Activated CD4-positive, alpha-beta T cell treated with anti-CD3 and anti-CD28 coated beads, Interleukin-2, amount 50 U/mL, for 48 hours (primary cell): ENCODE results near the gene PARVG.

Experiments
- DNase-seq, 2 experiments: peaks; one replicate each; pipeline ENCODE4 v3.0.0-alpha.2; 2020

The PARVG gene

DNA sequence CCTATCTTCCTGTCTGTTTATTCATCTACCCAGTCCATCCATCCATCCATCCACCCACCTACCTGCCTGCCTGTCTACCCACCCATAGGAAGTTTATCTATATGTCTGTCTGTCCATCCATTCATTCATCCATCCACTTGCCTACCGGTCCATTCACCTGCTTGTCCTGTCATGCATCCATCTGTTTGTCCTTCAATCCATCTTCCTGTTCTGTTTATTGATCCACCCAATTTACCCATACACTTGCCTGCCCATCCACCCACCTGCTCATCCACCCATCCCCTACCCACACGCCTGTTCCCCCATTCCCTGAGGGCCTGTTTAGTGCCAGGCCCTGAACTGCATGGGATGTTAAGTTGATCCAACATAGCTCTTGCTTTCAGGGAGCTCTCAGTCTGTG, 18.4 kb downstream of the PARVG start:
- DNase-seq: no peak

DNA sequence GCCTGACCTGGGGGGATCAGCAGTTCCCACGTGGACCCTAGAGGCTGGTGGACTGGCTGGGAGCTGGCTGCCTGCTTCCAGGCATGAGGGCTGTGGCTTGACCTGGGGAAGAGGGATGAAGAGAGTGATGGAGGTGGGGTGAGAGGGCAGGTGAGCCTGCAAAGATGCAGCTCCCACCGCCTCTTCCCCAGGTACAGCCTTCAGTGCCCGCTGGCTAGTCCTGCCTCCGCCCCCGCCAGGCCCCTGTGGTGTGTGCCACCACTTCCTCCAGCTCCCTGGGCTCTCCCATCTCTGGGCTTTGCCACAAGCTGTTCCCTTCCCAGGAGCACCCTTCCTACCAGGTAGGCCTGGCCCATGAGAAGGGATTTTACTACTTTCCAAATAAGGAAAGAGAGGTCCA, 19.1 kb downstream of the PARVG start:
- DNase-seq: no peak

DNA sequence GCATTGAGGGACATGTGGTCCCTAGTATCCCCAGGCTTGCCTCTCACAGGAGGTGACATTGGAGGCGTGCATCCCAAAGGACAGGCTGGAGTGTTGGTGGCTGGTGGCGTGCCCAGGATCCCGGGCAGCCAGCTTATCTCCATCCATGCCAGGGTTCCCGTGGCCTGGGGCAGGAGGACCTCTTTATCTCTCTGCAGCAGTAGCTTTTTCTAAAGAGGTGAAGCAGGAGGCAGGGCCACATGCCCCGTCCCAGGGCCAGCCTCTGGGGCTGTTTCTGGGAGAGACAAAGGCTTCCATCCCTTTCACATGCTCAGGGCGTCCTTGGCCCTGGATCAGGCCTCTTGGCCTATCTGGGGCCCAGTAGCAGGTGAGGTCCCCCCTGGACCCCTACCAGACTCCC, 19.7 kb downstream of the PARVG start:
- DNase-seq: no peak

DNA sequence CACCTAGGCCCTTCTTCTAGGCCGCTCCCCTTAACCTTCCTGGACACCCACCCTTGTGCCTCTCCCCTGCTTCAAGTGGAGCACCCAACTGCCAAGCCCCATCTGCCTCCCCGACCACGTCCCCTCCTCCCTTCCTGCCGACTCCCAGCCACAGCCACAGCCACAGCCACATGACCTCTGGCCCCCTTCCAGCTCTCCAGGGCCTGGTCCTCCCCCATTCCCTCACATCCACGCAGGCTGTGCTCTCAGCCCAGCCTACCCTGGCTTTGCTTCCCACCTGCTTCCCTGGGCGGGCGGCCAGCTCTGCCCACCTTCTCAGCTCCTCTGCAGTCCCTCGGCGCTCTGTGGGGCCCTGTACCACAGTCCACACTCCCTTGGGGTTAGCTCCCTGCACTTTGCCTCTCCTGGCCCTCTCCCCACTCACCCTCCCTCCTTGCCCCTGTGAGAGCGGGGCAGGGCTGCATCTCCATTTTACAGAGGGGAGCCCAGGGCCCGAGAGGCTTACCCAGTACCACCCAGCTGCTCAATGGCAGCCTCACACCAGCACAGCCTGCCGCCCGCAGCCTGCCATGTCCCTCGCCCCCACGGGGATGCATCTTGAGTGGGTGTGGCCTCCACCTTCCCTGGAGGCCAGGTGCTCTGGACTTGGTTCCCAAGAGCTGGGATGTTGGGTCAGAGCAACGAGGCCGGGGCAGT, 20.3 kb downstream of the PARVG start:
- DNase-seq: no peak

DNA sequence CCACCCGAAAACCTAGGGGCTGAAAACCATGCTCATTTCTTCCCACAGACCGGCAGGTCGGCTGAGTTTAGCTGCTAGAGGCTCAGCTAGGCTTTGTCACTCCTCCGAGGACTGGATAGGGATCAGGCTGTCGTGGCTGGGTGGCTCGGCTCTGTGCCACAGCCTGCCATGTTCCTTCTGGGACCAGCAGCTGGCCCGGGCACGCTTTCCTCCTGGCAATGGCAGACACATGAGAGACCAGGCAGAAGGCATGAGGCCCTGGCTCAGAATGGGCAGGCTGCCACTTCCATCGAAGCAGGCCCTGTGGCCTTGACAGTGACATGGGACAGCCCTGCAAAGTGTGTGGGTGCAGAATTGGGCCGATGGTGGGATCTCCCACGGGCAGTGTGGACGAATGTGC, 20.9 kb downstream of the PARVG start:
- no peak for DNase-seq

DNA sequence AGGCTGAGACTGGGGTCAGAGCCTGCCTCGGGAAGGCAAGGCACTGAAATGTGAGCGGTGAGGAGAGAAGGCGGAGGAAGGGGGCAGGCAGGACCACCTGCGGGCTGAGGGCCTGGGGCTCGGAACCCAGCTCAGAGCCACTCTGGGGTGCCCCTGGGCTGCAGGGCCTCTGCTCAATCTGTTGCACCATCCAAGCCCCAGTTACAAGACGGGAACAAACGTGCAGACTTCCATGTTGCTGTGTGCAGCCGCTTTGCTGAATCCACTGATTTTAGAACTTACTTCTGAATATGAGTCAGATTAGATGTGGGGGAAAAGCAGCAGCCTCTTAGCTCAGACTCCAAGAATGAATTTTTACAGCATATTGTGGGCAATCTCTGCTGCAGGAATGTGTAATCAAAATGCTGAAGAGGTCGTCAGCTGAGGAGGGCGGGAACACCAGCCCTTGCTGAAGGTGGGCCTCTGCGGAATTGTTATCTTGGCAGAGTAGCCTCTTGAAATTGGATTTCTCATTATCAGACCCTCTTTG, 21.6 kb downstream of the PARVG start:
- no peak for DNase-seq

DNA sequence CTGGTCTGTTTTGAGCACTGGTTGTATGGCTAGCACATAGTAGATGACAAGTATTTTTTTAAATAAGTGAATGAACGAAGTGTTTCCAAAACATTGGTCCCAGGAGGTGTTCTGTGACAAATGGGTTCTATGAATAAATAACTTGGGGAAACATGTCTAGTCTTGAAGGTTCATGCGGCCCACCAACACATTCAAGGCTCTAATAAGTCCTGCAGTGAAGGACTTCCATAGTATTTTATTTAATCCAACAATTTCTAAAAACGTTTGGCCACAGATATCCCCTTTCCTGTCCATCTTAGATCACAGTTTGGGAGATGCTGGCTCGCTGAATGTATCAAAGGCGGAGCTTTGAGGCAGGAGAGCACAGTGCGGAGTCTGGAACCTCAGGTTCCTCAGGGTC, 22.5 kb downstream of the PARVG start:
- DNase-seq: no peak

DNA sequence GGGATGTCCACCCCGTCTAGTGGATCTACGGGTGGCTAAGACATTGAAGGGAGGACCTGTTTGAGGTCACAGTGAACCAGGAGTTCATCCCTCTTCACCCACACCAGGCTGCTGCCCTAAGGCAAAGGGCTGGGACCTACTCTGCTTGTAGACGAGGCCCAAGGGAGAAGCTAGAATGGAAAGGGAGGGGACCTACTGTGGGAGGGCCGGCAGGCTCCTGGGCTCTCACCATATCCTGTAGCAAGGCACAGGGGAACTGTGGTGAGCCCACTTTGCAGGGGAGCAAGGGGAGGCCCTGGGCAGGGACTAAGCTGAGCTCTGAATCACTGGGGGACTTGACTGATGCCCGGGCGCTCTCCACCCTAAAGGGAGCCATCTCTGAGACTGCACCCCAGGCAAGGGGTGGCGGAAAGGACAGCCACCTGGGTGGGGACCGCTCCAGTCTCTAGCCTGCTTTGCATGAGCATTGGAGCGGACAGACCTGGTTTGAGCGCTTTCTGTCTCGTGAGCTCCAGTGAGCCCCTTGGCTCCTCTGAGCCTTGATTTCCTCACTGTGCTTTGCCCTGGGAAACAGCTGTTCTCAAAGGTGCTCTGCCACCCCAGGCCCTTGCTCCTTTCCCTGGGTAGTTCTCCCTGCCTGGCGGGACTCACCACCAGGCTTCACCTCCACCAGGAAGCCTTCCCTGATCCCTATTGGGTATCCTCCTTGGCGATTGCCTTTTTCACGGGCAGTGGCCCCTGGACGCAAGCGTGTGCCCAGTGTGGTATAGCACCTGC, 24.2 kb downstream of the PARVG start:
- DNase-seq: no peak

DNA sequence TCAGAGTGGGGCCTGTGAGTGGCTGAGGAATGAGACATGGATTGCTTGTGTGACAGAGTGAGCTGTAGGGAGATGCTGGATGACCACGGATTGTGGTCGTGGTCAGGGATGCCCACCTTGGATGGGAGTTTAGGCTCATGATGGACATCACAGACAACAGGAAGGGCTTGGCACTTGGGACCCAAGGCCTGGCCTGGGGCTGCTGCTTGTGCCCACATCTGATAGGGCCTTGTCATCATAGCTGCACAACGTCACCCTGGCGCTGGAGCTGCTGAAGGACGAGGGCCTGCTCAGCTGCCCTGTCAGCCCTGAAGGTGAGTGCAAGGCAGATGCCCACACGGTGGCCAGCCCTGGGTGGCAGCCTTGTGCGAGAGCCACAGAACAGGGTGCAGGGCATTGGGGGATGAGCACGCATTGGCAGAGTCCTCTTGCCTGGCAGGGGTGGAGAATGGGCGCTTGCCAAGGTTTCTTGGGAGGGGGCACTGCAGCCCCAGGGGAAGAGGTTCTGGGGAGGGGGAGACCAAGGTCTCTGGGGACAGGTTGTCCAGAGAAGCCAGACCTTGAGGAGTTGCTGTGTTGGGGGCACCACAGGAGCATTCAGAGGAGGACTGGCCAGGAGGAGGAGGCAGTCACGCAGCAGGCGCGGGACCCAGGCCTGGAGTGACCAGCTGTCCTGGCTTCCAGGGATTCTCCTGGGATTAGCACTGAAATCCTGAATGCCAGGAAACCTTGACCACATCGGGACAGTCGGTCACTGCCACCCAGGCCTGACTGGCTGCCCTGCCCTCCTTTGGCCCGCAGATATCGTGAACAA, 25.0 kb downstream of the PARVG start:
- no peak for DNase-seq

DNA sequence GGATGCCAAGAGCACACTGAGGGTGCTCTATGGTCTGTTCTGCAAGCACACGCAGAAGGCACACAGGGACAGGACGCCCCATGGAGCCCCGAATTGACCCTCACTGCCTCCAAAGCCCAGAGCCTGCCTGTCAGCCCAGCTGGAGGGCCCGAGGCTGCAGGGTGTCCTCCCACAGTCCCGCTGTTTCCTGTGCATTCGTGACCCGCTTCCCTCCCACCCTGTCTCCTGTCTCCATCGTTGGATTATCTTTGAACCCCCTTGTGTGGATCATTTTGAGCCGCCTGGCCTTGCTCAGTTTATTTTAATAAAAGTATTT, 25.6 kb downstream of the PARVG start:
- no peak for DNase-seq

DNA sequence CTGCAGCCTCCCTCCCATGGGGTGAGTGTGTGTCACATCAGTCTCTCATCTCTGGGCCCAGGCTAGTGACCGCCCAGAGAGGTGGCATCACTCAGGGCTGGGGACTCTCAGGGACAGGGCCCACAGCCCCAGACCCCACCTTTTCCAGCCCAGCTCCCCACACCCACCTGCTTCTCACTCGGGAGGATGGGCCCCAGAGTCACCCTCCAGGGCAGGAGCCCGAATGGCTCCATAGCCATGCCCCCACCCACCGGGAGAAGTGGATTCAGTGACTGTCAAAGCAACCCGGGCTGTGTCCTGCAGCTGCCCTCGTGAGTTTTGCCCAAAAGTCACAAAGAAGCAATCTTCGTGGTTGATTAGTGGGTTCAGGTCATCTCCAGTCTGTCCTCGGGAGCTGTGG, 26.0 kb downstream of the PARVG start:
- no peak for DNase-seq

DNA sequence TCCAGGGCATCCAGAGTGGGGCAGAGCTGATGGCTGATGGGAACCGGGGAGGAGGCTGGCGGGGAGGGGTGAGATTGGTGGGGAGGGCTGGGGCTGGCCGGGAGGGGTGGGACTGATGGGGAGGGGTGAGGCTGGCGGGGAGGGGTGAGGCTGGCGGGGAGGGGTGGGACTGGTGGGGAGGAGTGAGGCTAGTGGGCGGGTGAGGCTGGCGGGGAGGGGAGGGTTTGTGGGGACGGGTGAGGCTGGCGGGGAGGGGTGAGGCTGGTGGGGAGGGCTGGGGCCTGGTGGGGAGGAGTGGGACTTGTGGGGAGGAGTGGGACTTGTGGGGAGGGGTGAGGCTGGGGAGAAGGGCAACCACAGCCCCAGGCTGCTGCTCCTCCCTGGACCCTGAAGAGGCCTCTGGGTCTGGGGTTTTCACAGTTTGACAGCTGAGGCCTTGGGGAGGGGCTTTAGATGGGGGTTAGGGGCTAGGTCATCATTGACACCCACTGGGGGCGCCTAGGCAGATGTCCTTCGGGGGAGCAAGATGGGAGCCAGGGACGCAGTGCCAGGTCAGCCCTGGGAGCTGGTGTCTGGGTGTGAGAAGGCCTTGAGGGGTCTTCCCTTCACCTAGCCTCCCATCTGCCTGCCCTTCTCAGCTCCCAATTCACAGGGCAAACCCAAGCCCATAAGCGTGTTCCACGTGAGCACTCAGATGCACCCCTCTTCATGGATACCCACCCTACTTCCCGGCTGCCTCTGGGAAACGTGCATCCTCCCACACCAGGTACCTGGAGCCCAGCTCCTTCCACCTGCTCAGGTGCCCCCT, 26.7 kb downstream of the PARVG start:
- DNase-seq: no peak

DNA sequence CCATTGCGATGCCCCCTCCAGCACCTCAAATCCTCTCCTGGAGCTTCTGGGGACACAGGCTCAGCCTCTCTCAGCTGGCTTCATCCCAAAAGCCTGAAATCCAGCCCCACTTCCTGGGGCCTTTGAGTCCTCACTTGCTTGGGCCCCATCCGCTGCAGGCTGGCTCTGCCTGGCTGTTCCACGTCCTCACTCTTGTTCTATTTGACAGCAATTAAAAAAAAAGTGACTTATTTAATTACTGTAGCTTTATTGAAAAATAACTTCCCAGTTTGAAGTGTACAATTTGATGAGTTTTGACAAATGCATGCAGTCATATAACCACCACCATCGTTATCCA, 27.2 kb downstream of the PARVG start:
- no peak for DNase-seq

DNA sequence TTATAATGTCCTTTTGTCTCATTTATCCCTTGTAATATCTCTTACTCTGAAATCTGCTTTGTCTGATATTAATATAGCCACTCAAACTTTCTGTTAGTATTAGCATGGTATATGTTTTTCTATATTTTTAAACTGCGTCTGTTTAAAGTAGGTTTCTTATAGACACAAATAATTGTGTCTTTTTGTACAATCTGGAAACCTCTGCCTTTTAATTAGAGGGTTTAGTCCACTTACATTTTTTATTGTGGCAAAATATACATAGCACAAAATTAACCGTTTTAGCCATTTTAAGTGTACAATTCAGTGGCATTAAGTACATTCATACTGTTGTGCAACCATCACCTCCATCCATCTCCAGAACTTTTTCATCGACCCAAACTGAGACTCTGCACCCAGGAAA, 28.6 kb downstream of the PARVG start:
- DNase-seq: no peak

DNA sequence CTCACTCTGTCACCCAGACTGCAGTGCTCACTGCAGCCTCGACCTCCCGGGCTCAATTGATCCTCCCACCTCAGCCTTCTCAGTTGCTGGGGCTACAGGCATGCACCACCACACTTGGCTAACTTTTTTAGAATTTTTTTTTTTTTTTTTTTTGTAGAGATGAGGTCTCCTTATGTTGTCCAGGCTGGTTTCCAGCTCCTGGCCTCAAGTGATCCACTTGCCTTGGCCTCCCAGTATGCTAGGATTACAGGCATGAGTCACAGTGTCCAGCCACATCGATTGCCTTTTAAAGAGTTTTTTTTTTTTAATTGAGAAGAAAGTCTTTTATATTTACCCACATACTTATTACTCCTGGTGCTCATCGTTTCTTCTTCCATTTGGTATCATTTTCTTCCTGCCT, 30.0 kb downstream of the PARVG start:
- DNase-seq: no peak

DNA sequence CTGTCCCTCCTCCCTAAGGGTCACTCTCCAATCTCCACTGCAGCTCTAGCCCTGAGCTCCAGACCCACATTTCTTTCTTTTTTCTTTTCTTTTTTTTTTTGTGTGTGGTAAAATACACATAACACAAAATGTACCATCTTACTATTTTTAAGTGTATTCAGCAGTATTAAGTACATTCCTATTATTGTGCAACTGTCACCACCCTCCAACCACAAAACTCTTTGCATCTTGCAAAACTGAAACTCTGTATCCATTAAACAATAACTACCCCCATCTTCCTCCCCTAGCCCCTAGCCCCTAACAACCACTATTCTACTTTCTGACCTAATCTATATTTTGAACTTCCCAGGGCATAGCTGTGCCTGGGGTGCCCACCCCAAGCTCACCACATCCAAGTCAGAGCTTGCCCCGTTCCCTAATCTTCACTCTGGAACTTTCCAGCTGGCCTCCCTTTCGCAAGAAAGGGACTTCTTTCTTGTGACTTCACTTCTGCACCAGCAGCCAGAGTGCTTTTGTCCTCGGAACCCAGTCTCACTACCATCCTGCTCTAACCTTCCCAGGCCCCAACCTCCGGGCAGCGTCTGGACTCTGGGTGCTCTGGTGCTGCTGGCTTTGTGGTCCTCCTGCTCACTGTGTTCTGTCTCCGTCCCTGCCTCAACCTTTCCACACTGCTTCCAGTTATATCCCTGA, 30.7 kb downstream of the PARVG start:
- DNase-seq: no peak

DNA sequence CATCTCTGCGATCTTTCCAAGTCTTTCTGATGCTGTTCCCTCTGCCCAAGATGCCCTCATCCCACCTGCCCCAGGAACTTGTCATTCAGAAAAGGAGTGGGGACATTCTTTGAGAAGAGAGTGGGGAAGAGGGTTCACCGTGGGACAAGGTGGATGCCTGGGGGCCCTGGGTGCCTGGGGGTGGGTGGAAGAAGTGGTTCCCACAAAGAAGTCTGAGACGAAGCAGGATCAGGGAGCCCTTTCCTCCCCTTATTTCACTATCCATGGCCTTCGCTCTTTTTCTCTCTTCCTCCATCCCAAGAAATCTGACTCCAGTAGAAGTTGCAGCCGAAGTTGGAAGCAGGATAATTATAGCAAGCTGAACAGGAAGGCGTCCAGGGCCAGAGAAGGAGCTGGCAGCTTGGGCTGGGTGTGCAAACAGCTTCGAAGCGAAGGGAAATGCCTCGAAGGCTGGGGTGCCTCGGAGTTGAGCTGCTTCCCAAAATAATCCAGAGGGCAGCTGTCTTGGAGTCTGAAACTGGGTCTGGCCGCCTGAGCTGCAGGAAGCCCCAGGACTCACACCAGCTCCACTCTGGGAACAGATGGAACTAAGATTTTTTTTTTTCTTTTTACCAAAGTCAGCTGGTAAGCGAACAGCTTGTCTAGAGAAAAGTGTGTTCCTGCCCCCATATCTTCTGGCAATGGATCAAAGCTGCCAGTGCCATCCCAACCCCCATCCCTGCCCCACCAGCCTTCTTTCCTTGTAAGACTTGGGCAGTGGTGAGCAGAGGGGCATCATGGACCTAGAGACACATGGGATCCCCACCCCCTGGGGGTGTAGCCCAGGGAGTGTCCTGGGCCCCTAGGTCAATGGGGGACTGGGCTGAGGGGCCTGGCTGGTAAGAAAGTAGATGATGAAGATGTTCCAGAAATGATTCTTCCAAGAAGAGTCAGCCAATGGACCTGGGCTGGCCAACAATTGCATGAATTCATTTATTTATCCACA, 31.5 kb downstream of the PARVG start:
- DNase-seq: no peak

DNA sequence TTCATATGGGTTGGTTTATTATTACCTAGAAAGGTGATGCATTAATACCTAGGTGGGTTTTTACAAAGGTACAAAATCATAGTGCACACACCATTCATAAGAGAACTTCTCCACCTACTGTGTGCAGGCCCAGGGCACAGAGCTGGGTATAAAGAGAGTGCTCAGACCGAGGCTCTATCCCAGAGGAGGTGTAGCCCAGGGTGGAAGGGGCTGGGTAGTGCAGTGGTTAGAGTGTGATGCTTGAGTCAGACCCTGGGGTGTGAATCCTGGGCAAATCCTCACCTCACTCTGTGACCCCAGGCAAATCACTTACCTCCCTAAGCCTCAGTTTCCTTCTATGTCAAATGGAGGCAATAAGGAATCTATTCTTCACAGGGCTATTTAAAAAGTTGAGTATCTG, 32.2 kb downstream of the PARVG start:
- DNase-seq: no peak

DNA sequence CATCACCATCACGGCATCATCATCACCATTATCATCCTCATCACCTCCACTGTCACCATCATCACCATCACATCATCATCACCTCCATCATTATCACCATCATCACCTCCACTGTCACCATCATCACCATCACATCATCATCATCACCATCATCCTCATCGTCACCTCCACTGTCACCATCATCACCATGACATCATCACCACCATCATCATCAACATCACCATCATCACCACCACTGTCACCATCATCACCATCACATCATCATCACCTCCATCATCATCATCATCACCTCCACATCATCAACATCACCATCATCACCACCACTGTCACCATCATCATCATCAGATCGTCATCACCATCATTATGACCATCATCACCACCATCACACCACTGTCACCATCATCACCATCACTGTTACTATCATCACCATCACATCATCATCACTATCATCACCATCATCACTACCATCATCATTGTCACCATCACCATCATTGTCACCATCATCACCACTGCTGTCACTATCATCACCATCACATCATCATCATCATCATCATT, 32.8 kb downstream of the PARVG start:
- DNase-seq: no peak

DNA sequence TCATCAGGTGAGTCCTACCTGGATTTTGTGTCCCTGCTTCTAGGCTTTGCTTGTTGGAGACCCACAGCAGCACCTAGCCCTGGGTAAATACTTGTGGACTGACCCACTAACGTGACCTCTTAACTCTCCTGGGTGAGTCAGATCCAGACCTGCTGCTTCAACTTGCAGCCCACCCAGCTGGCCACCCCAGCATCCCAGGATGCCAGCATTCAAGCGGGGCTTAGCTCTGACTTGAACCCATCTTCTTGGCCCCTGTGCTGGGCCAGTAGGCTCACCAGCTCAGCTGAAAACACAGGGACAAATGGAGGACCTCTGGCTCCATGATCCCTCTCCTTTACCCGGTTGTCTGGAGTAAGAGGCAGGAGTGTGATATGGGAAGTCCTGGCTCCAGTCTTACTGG, 33.5 kb downstream of the PARVG start:
- DNase-seq: no peak

DNA sequence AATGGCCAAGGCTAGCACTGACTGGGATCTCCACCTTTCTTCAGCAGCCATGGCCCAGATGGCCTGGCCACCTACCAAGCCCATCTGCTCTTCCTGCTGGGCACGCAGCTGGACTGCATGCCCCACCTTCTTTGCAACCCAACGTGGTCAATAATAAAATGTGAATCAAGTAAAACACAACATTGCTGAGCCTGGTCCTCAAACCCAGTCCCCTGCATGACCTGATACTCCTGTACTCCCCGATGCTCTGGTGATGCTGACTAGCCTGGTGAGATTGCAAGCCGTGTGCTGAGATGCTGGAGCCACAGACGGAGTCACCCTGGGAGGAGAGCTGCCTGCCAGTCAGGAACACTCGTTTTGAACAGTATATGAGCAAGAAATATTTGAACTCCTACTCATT, 34.0 kb downstream of the PARVG start:
- no peak for DNase-seq
